ENCODE measurements around the gene ASB1.

DNA sequence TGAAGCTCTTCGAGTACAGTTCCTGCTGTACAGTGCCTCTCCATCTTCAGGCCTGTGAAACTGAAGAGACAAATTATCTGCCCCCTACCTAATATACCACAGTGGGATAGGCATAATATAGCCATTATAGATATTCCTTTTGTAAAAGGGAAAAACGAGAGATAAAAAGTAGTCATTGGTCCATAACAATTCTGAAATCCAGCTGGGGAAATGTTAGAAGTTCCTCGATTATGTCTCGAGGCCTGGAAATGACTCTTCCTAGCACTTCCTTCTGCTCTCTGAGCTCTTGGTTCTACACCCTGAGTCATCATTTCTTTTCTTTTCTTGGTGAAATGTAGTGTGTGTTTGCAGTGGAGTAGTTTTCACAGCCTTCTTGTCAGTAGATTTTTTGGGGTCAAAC is 51.5 kb downstream of the ASB1 start:
- TF ChIP-seq, protein P1, sequence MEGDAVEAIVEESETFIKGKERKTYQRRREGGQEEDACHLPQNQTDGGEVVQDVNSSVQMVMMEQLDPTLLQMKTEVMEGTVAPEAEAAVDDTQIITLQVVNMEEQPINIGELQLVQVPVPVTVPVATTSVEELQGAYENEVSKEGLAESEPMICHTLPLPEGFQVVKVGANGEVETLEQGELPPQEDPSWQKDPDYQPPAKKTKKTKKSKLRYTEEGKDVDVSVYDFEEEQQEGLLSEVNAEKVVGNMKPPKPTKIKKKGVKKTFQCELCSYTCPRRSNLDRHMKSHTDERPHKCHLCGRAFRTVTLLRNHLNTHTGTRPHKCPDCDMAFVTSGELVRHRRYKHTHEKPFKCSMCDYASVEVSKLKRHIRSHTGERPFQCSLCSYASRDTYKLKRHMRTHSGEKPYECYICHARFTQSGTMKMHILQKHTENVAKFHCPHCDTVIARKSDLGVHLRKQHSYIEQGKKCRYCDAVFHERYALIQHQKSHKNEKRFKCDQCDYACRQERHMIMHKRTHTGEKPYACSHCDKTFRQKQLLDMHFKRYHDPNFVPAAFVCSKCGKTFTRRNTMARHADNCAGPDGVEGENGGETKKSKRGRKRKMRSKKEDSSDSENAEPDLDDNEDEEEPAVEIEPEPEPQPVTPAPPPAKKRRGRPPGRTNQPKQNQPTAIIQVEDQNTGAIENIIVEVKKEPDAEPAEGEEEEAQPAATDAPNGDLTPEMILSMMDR (conservative IDR thresholded peaks at IDR 0.05), result no peak
- TF ChIP-seq ZFX (IDR thresholded peaks at IDR 0.05), result no peak

Measured in C4-2B (cell line).